Measurements from ENCODE around the gene VPS51. TPM values are rescaled to one million over a fixed set of nuclear protein-coding genes. Genes with fewer than 3 reads are reported as not detected.

VPS51 gene
- total and polyA plus RNA-seq, 11 donors = 78.4 to 165 (median 101) TPM

GRCh38 chr11:65066315-65066714 lies 29.7 kb upstream of the VPS51 start:
- no peaks in the 10 kb centered on the region for H3K36me3 ChIP-seq
- no peak for DNase-seq
- H3K27me3 ChIP-seq = no peaks in the 10 kb centered on the region
- intact Hi-C loops (cut with DNase I) = no loop called here
- H3K4me1 ChIP-seq = no peaks in the 10 kb centered on the region
- H3K4me3 ChIP-seq = no peak overlapping the region
- no peaks in the 10 kb centered on the region for H3K9me3 ChIP-seq
- ATAC-seq = no peak
- TF ChIP-seq CTCF (IDR thresholded peaks at IDR 0.05) (no peak), POLR2A (IDR thresholded peaks at IDR 0.05) (no peak)
- WGBS, 4 donors = 72 to 84% (median 74%) methylated on average over 2 to 11 of the region's 11 CpGs
- no peak overlapping the region for H3K27ac ChIP-seq

GRCh38 chr11:65066805-65067291 lies 29.2 kb upstream of the VPS51 start:
- no peaks in the 10 kb centered on the region for H3K4me1 ChIP-seq
- TF ChIP-seq CTCF (IDR thresholded peaks at IDR 0.05) = no peak
- no peak for TF ChIP-seq POLR2A (IDR thresholded peaks at IDR 0.05)
- H3K9me3 ChIP-seq = no peaks in the 10 kb centered on the region
- intact Hi-C loops (cut with DNase I) = no loop called here
- no peak overlapping the region for H3K27ac ChIP-seq
- no peaks in the 10 kb centered on the region for H3K27me3 ChIP-seq
- no peak for DNase-seq
- WGBS, 4 donors = 69 to 86% (median 83%) methylated on average over 3 to 4 of the region's 4 CpGs
- ATAC-seq = no peak
- no peak overlapping the region for H3K4me3 ChIP-seq
- H3K36me3 ChIP-seq = no peaks in the 10 kb centered on the region

- intact Hi-C loops (cut with DNase I) = no loop called here
- ATAC-seq = no peak
- no peaks in the 10 kb centered on the region for H3K4me1 ChIP-seq
- WGBS, 4 donors = 78 to 89% (median 84%) methylated on average over 10 of the region's 10 CpGs
- TF ChIP-seq POLR2A (IDR thresholded peaks at IDR 0.05) (no peak), CTCF (IDR thresholded peaks at IDR 0.05) (no peak)
- no peak for DNase-seq
- H3K4me3 ChIP-seq = no peak overlapping the region
- H3K27me3 ChIP-seq = no peaks in the 10 kb centered on the region
- no peak overlapping the region for H3K27ac ChIP-seq
- H3K9me3 ChIP-seq = no peaks in the 10 kb centered on the region
- H3K36me3 ChIP-seq = no peaks in the 10 kb centered on the region
Observed at GRCh38 chr11:65067446-65067845, 28.6 kb upstream of the VPS51 start.

GRCh38 chr11:65069217-65069616 lies 26.8 kb upstream of the VPS51 start:
- Histone ChIP-seq H3K9me3 (no peaks in the 10 kb centered on the region), H3K27ac (no peak overlapping the region), H3K27me3 (no peaks in the 10 kb centered on the region), H3K4me1 (no peaks in the 10 kb centered on the region), H3K4me3 (no peak overlapping the region), H3K36me3 (no peaks in the 10 kb centered on the region)
- ATAC-seq (no peak), DNase-seq (no peak)
- WGBS, 4 donors = 60 to 71% (median 70%) methylated on average over 9 of the region's 9 CpGs
- intact Hi-C loops (cut with DNase I) = no loop called here
- no peak for TF ChIP-seq CTCF (IDR thresholded peaks at IDR 0.05)
- no peak for TF ChIP-seq POLR2A (IDR thresholded peaks at IDR 0.05)
